RWPE1 (cell line): ENCODE results near the gene MLKL.
A peak's percentile ranks its signal among the peaks of the same experiment; 100 is the strongest.

Experiments used
- CTCF ChIA-PET: fragments of 350-600 bp; sonication (Branson Sonifier 250); formaldehyde crosslinking; extraction: SDS; loops from one replicate; lab custom pipeline; 2021; lab: Yijun Ruan, JAX
- POLR2A ChIA-PET: fragments of 400-600 bp; formaldehyde crosslinking; extraction: SDS; loops from one replicate; lab custom pipeline; 2020; ENCODE audit warnings: antibody characterized with exemption; ENCODE audit not compliant: low non-redundant PET; lab: Yijun Ruan, JAX
- DNase-seq: peaks from one replicate; pipeline ENCODE4 v3.0.0; 2012; ENCODE audit warnings: low spot score
- H3K27ac ChIP-seq: fragments of 450-650 bp; 2 replicates; pipeline ENCODE4 v1.5.1; 2017
- CTCF ChIP-seq: fragments of 450-650 bp; conservative IDR thresholded peaks from 2 replicates; pipeline ENCODE4 v1.5.1; 2017; ENCODE audit warnings: low read depth, mild to moderate bottlenecking

Gene MLKL

GRCh38 chr16:74699666-74700065 is 996 bp downstream of the MLKL start:
- ChIA-PET POLR2A (interaction anchor here (0.6 kb wide), 1 partner anchor 411 kb away, joined by 3 read pairs; no protein-coding TSS in a partner anchor), CTCF (interaction anchor here (0.6 to 1.7 kb wide), 3 partner anchors 113 to 163 kb away, joined by 3 to 13 read pairs (median 10); no protein-coding TSS in a partner anchor)
- no peak for DNase-seq
- no peak for TF ChIP-seq CTCF
- peak overlapping the region; percentile 90 for H3K27ac ChIP-seq

- ChIA-PET POLR2A (no interaction called here), CTCF (interaction anchor here (0.6 kb wide), 1 partner anchor 1066 kb away, joined by 5 read pairs; no protein-coding TSS in a partner anchor)
- peak; percentile 24 for DNase-seq
- peak overlapping the region; percentile 43 for H3K27ac ChIP-seq
- TF ChIP-seq CTCF, result no peak
Observed at GRCh38 chr16:74698222-74698621, 2.4 kb downstream of the MLKL start.

- ChIA-PET CTCF (interaction anchor here (0.6 to 1.5 kb wide), 4 partner anchors 30 to 167 kb away, joined by 3 to 6 read pairs (median 4); no protein-coding TSS in a partner anchor), POLR2A (no interaction called here)
- peak; percentile 91 for DNase-seq
- no peak for TF ChIP-seq CTCF
- H3K27ac ChIP-seq, result peak overlapping the region; percentile 53
Observed at GRCh38 chr16:74695450-74696422, 4.9 kb downstream of the MLKL start.

- ChIA-PET CTCF (interaction anchor here (0.5 to 0.7 kb wide), 2 partner anchors 13 to 712 kb away, joined by 3 read pairs; no protein-coding TSS in a partner anchor), POLR2A (no interaction called here)
- TF ChIP-seq CTCF, result no peak
- no peak overlapping the region for H3K27ac ChIP-seq
- no peak for DNase-seq
Observed at GRCh38 chr16:74691093-74691855, 9.4 kb downstream of the MLKL start.

- CTCF ChIA-PET, result interaction anchor here (2.2 kb wide), 1 partner anchor 180 kb away, joined by 6 read pairs; no protein-coding TSS in a partner anchor
- no peak for DNase-seq
- no peak overlapping the region for H3K27ac ChIP-seq
- POLR2A ChIA-PET, result no interaction called here
- TF ChIP-seq CTCF, result no peak
Observed at GRCh38 chr16:74682556-74682955, 18.1 kb downstream of the MLKL start.

- CTCF ChIA-PET, result no interaction called here
- no peak for DNase-seq
- H3K27ac ChIP-seq, result no peak overlapping the region
- POLR2A ChIA-PET, result no interaction called here
- no peak for TF ChIP-seq CTCF
Observed at GRCh38 chr16:74680681-74681080, 20.0 kb downstream of the MLKL start.
